ENCODE results near the gene TERB1. TPM values are rescaled to one million over a fixed set of nuclear protein-coding genes. Genes with fewer than 3 reads are reported as not detected.
"Not testable (repeated sequence)": the region's sequence is repeated elsewhere in the genome, so short reads cannot be mapped to it uniquely, and the experiment has no call there.

Gene TERB1
- total RNA-seq, 1 donor from 2014 or later = 0.29 TPM

- peaks cover 18% of the 10 kb centered on the region for H3K36me3 Mint-ChIP-seq (ENCODE audit: low read depth)
- no peaks in the 10 kb centered on the region for H3K4me1 Mint-ChIP-seq (ENCODE audit: low read depth)
- DNase-seq (ENCODE audit: low spot score) = no peak
- H3K27ac Mint-ChIP-seq = no peak overlapping the region
- H3K27me3 Mint-ChIP-seq (ENCODE audit: insufficient read depth) = no peaks in the 10 kb centered on the region
- H3K4me3 Mint-ChIP-seq = no peak overlapping the region
- no peaks in the 10 kb centered on the region for H3K9me3 Mint-ChIP-seq
- intact Hi-C loops (cut with micrococcal nuclease) = no loop called here
Measured at GRCh38 chr16:66800856-66801255, 528 bp downstream of the TERB1 start.

GRCh38 chr16:66798161-66798560 is 3.2 kb downstream of the TERB1 start:
- Mint-ChIP-seq H3K4me3 (no peak overlapping the region), H3K27me3 (ENCODE audit: insufficient read depth) (no peaks in the 10 kb centered on the region), H3K27ac (no peak overlapping the region), H3K4me1 (ENCODE audit: low read depth) (no peaks in the 10 kb centered on the region), H3K36me3 (ENCODE audit: low read depth) (no peaks in the 10 kb centered on the region), H3K9me3 (no peaks in the 10 kb centered on the region)
- intact Hi-C loops (cut with micrococcal nuclease) = no loop called here
- no peak for DNase-seq (ENCODE audit: low spot score)

- H3K9me3 Mint-ChIP-seq; H3K4me3 Mint-ChIP-seq; H3K36me3 Mint-ChIP-seq (ENCODE audit: low read depth); H3K4me1 Mint-ChIP-seq (ENCODE audit: low read depth); H3K27ac Mint-ChIP-seq; intact Hi-C loops (cut with micrococcal nuclease); DNase-seq (ENCODE audit: low spot score): not testable (repeated sequence)
- peaks cover 15% of the 10 kb centered on the region for H3K27me3 Mint-ChIP-seq (ENCODE audit: insufficient read depth)
Measured at GRCh38 chr16:66793984-66794383, 7.4 kb downstream of the TERB1 start.

- DNase-seq (ENCODE audit: low spot score) = no peak
- intact Hi-C loops (cut with micrococcal nuclease) = no loop called here
- Mint-ChIP-seq H3K36me3 (ENCODE audit: low read depth) (no peaks in the 10 kb centered on the region), H3K27me3 (ENCODE audit: insufficient read depth) (peaks cover 15% of the 10 kb centered on the region), H3K9me3 (no peaks in the 10 kb centered on the region), H3K27ac (no peak overlapping the region), H3K4me1 (ENCODE audit: low read depth) (no peaks in the 10 kb centered on the region), H3K4me3 (no peak overlapping the region)
Measured at GRCh38 chr16:66790130-66790733, 11.2 kb downstream of the TERB1 start.

GRCh38 chr16:66787427-66787826 is 14.0 kb downstream of the TERB1 start:
- Mint-ChIP-seq H3K4me3 (no peak overlapping the region), H3K27me3 (ENCODE audit: insufficient read depth) (peaks cover 15% of the 10 kb centered on the region), H3K36me3 (ENCODE audit: low read depth) (no peaks in the 10 kb centered on the region), H3K9me3 (no peaks in the 10 kb centered on the region), H3K27ac (no peak overlapping the region), H3K4me1 (ENCODE audit: low read depth) (no peaks in the 10 kb centered on the region)
- no peak for DNase-seq (ENCODE audit: low spot score)
- intact Hi-C loops (cut with micrococcal nuclease) = no loop called here

GRCh38 chr16:66786551-66786950 is 14.8 kb downstream of the TERB1 start:
- no peak overlapping the region for H3K27ac Mint-ChIP-seq
- H3K36me3 Mint-ChIP-seq (ENCODE audit: low read depth) = no peaks in the 10 kb centered on the region
- no peak for DNase-seq (ENCODE audit: low spot score)
- no peaks in the 10 kb centered on the region for H3K9me3 Mint-ChIP-seq
- no peak overlapping the region for H3K4me3 Mint-ChIP-seq
- H3K4me1 Mint-ChIP-seq (ENCODE audit: low read depth) = no peaks in the 10 kb centered on the region
- peaks cover 11% of the 10 kb centered on the region for H3K27me3 Mint-ChIP-seq (ENCODE audit: insufficient read depth)
- intact Hi-C loops (cut with micrococcal nuclease) = no loop called here

- Mint-ChIP-seq H3K4me1 (ENCODE audit: low read depth) (no peaks in the 10 kb centered on the region), H3K27ac (no peak overlapping the region), H3K36me3 (ENCODE audit: low read depth) (peaks cover 1% of the 10 kb centered on the region), H3K27me3 (ENCODE audit: insufficient read depth) (peaks cover 3% of the 10 kb centered on the region), H3K9me3 (no peaks in the 10 kb centered on the region), H3K4me3 (no peak overlapping the region)
- intact Hi-C loops (cut with micrococcal nuclease) = no loop called here
- no peak for DNase-seq (ENCODE audit: low spot score)
Measured at GRCh38 chr16:66776457-66776856, 24.9 kb downstream of the TERB1 start.

- Mint-ChIP-seq H3K4me1 (ENCODE audit: low read depth) (no peaks in the 10 kb centered on the region), H3K36me3 (ENCODE audit: low read depth) (peaks cover 1% of the 10 kb centered on the region), H3K4me3 (no peak overlapping the region), H3K27me3 (ENCODE audit: insufficient read depth) (peaks cover 3% of the 10 kb centered on the region), H3K27ac (no peak overlapping the region), H3K9me3 (no peaks in the 10 kb centered on the region)
- intact Hi-C loops (cut with micrococcal nuclease) = no loop called here
- DNase-seq (ENCODE audit: low spot score) = no peak
Measured at GRCh38 chr16:66774981-66775380, 26.4 kb downstream of the TERB1 start.

GRCh38 chr16:66758086-66758485 is 43.3 kb downstream of the TERB1 start:
- no peak overlapping the region for H3K27ac Mint-ChIP-seq
- H3K27me3 Mint-ChIP-seq (ENCODE audit: insufficient read depth) = peaks cover 24% of the 10 kb centered on the region
- H3K9me3 Mint-ChIP-seq = no peaks in the 10 kb centered on the region
- intact Hi-C loops (cut with micrococcal nuclease) = no loop called here
- DNase-seq (ENCODE audit: low spot score) = no peak
- no peaks in the 10 kb centered on the region for H3K4me1 Mint-ChIP-seq (ENCODE audit: low read depth)
- H3K4me3 Mint-ChIP-seq = no peak overlapping the region
- H3K36me3 Mint-ChIP-seq (ENCODE audit: low read depth) = no peaks in the 10 kb centered on the region

GRCh38 chr16:66754819-66755218 is 46.6 kb downstream of the TERB1 start:
- Mint-ChIP-seq H3K27ac (no peak overlapping the region), H3K4me3 (no peak overlapping the region), H3K9me3 (no peaks in the 10 kb centered on the region), H3K27me3 (ENCODE audit: insufficient read depth) (peaks cover 28% of the 10 kb centered on the region), H3K4me1 (ENCODE audit: low read depth) (peaks cover 22% of the 10 kb centered on the region), H3K36me3 (ENCODE audit: low read depth) (peaks cover 3% of the 10 kb centered on the region)
- no peak for DNase-seq (ENCODE audit: low spot score)
- intact Hi-C loops (cut with micrococcal nuclease) = loop anchor here (5.0 kb wide), 3 partner anchors 58 to 348 kb away; partner anchors contain the start of gene CMTM4

- intact Hi-C loops (cut with micrococcal nuclease) = loop anchor here (5.0 kb wide), 3 partner anchors 57 to 347 kb away; partner anchors contain the start of gene CMTM4
- H3K9me3 Mint-ChIP-seq = no peaks in the 10 kb centered on the region
Measured at GRCh38 chr16:66754211-66754610, 47.2 kb downstream of the TERB1 start.

GRCh38 chr16:66752958-66753357 is 48.4 kb downstream of the TERB1 start:
- H3K9me3 Mint-ChIP-seq = no peaks in the 10 kb centered on the region
- no peak overlapping the region for H3K4me3 Mint-ChIP-seq
- H3K4me1 Mint-ChIP-seq (ENCODE audit: low read depth) = peaks cover 37% of the 10 kb centered on the region
- peaks cover 14% of the 10 kb centered on the region for H3K36me3 Mint-ChIP-seq (ENCODE audit: low read depth)
- H3K27me3 Mint-ChIP-seq (ENCODE audit: insufficient read depth) = peaks cover 23% of the 10 kb centered on the region
- no peak for DNase-seq (ENCODE audit: low spot score)
- intact Hi-C loops (cut with micrococcal nuclease) = loop anchor here (5.0 kb wide), 3 partner anchors 56 to 346 kb away; partner anchors contain the start of gene CMTM4
- no peak overlapping the region for H3K27ac Mint-ChIP-seq

More at GRCh38 chr16:66754211-66754610, 47.2 kb downstream of the TERB1 start:
- Mint-ChIP-seq H3K4me1 (ENCODE audit: low read depth) (peaks cover 28% of the 10 kb centered on the region), H3K36me3 (ENCODE audit: low read depth) (peaks cover 5% of the 10 kb centered on the region), H3K4me3 (no peak overlapping the region), H3K27me3 (ENCODE audit: insufficient read depth) (peaks cover 26% of the 10 kb centered on the region), H3K27ac (no peak overlapping the region)
- no peak for DNase-seq (ENCODE audit: low spot score)

GRCh38 chr16:66752379-66752778 is 49.0 kb downstream of the TERB1 start:
- H3K4me3 Mint-ChIP-seq = peak overlapping the region; percentile 79
- intact Hi-C loops (cut with micrococcal nuclease) = loop anchor here (5.0 kb wide), 3 partner anchors 55 to 345 kb away; partner anchors contain the start of gene CMTM4
- peaks cover 23% of the 10 kb centered on the region for H3K27me3 Mint-ChIP-seq (ENCODE audit: insufficient read depth)
- DNase-seq (ENCODE audit: low spot score) = no peak
- H3K9me3 Mint-ChIP-seq = no peaks in the 10 kb centered on the region
- peaks cover 37% of the 10 kb centered on the region for H3K4me1 Mint-ChIP-seq (ENCODE audit: low read depth)
- H3K27ac Mint-ChIP-seq = peak overlapping the region; percentile 76
- peaks cover 14% of the 10 kb centered on the region for H3K36me3 Mint-ChIP-seq (ENCODE audit: low read depth)

- peaks cover 14% of the 10 kb centered on the region for H3K36me3 Mint-ChIP-seq (ENCODE audit: low read depth)
- H3K27ac Mint-ChIP-seq = peak overlapping the region; percentile 76
- H3K27me3 Mint-ChIP-seq (ENCODE audit: insufficient read depth) = peaks cover 22% of the 10 kb centered on the region
- H3K9me3 Mint-ChIP-seq = no peaks in the 10 kb centered on the region
- peaks cover 41% of the 10 kb centered on the region for H3K4me1 Mint-ChIP-seq (ENCODE audit: low read depth)
- DNase-seq (ENCODE audit: low spot score) = no peak
- intact Hi-C loops (cut with micrococcal nuclease) = loop anchor here (1.0 to 5.0 kb wide), 7 partner anchors 24 to 345 kb away; partner anchors contain the start of genes CMTM3, CMTM4, NAE1 and PDP2
- peak overlapping the region; percentile 79 for H3K4me3 Mint-ChIP-seq
Measured at GRCh38 chr16:66751992-66752322, 49.4 kb downstream of the TERB1 start.

All from activated T-helper 1 cell treated with anti-CD3 and anti-CD28 coated beads, Interleukin-12 subunit alpha, Interleukin-12 subunit beta, Interleukin-2, Interleukin-4 antibody, amounts not matched to agents 30 ng/mL and 10 ng/mL and 1 ng/mL, durations not matched to agents 14 hours and 24 hours and 36 hours (primary cell).